ENCODE measurements around the gene CHRNB1.

GRCh38 chr17:7425756-7426155 is 19.1 kb upstream of the CHRNB1 start:
- no peak for TF ChIP-seq CTCF (tag by site-specific recombination; IDR thresholded peaks at IDR 0.05)
- TF ChIP-seq ZNF121 (tag by site-specific recombination; IDR thresholded peaks at IDR 0.05): no peak
- TF ChIP-seq ZNF274 (IDR thresholded peaks at IDR 0.05; ENCODE audit: low read length): no peak
- no peak for TF ChIP-seq ZNF274 (tag by site-specific recombination; IDR thresholded peaks at IDR 0.05; ENCODE audit: borderline replicate concordance)
- no peak for TF ChIP-seq TCF7L2 (IDR thresholded peaks at IDR 0.05; ENCODE audit: borderline replicate concordance, low read depth, low read length)
- no peak for TF ChIP-seq ZNF114 (tag by site-specific recombination; IDR thresholded peaks at IDR 0.05)
- no peak for TF ChIP-seq ZBTB44 (tag by site-specific recombination; IDR thresholded peaks at IDR 0.05)
- TF ChIP-seq ZNF341 (tag by site-specific recombination; IDR thresholded peaks at IDR 0.05; ENCODE audit: low read depth): no peak
- no peak for TF ChIP-seq ZNF610 (tag by site-specific recombination; IDR thresholded peaks at IDR 0.05; ENCODE audit: borderline replicate concordance)
